ENCODE data around the gene KBTBD4. TPM values are rescaled to one million over a fixed set of nuclear protein-coding genes. Genes with fewer than 3 reads are reported as not detected.
A peak's percentile ranks its signal among the peaks of the same experiment; 100 is the strongest.

KBTBD4 gene
- total RNA-seq, 2 donors from 2014 or later: 3.6 to 6.7 TPM

GRCh38 chr11:47589584-47589976 lies 10.8 kb upstream of the KBTBD4 start:
- intact Hi-C loops (cut with DNase I): no loop called here
- Histone ChIP-seq H3K36me3 (replicated peaks in 1 of 2; ENCODE audit: insufficient read depth in 1 of 2, low read depth in 2 of 2) (no peaks in the 10 kb centered on the region), H3K4me1 (peaks cover 13% of the 10 kb centered on the region), H3K27me3 (peaks cover 0 to 28% of the 10 kb centered on the region in 2 donors), H3K9me3 (no peaks in the 10 kb centered on the region), H3K4me3 (no peak overlapping the region), H3K27ac (no peak overlapping the region)
- ATAC-seq (no peak), DNase-seq (no peak)
- no peak for TF ChIP-seq CTCF (IDR thresholded peaks at IDR 0.05)
- no peak for TF ChIP-seq POLR2A (IDR thresholded peaks at IDR 0.05)
- WGBS, 2 donors: 51 to 73% methylated on average over 8 to 37 of the region's 51 CpGs

GRCh38 chr11:47589118-47589517 lies 10.3 kb upstream of the KBTBD4 start:
- Histone ChIP-seq H3K27me3 (peaks cover 0 to 23% of the 10 kb centered on the region in 2 donors), H3K9me3 (no peaks in the 10 kb centered on the region), H3K4me1 (peaks cover 8% of the 10 kb centered on the region), H3K27ac (no peak overlapping the region), H3K4me3 (no peak overlapping the region), H3K36me3 (replicated peaks in 1 of 2; ENCODE audit: insufficient read depth in 1 of 2, low read depth in 2 of 2) (no peaks in the 10 kb centered on the region)
- ATAC-seq (no peak), DNase-seq (no peak)
- TF ChIP-seq CTCF (IDR thresholded peaks at IDR 0.05) (no peak), POLR2A (IDR thresholded peaks at IDR 0.05) (no peak)
- 90 to 93% methylated on average over 10 to 11 of the region's 11 CpGs for WGBS, 2 donors
- intact Hi-C loops (cut with DNase I): no loop called here

- Histone ChIP-seq H3K4me3 (no peak overlapping the region), H3K4me1 (no peaks in the 10 kb centered on the region), H3K36me3 (replicated peaks in 1 of 2; ENCODE audit: insufficient read depth in 1 of 2, low read depth in 2 of 2) (peaks cover 0 to 11% of the 10 kb centered on the region in 2 donors), H3K27me3 (peaks cover 0 to 11% of the 10 kb centered on the region in 2 donors), H3K27ac (no peak overlapping the region), H3K9me3 (no peaks in the 10 kb centered on the region)
- 60% methylated on average over 6 to 14 of the region's 14 CpGs for WGBS, 2 donors
- intact Hi-C loops (cut with DNase I): no loop called here
- ATAC-seq (no peak), DNase-seq (peak in 1 of 4 donors; percentile 64)
- TF ChIP-seq POLR2A (IDR thresholded peaks at IDR 0.05): no peak
- TF ChIP-seq CTCF (IDR thresholded peaks at IDR 0.05): no peak
Measured at GRCh38 chr11:47587723-47588326, 9.1 kb upstream of the KBTBD4 start.

GRCh38 chr11:47587039-47587716 lies 8.4 kb upstream of the KBTBD4 start:
- H3K4me1 ChIP-seq: no peaks in the 10 kb centered on the region
- peaks cover 3 to 15% of the 10 kb centered on the region in 2 donors for H3K36me3 ChIP-seq (replicated peaks in 1 of 2; ENCODE audit: insufficient read depth in 1 of 2, low read depth in 2 of 2)
- 57 to 64% methylated on average over 6 of the region's 6 CpGs for WGBS, 2 donors
- intact Hi-C loops (cut with DNase I): no loop called here
- H3K4me3 ChIP-seq: no peak overlapping the region
- H3K27ac ChIP-seq: no peak overlapping the region
- TF ChIP-seq CTCF (IDR thresholded peaks at IDR 0.05) (no peak), POLR2A (IDR thresholded peaks at IDR 0.05) (no peak)
- no peak for DNase-seq
- H3K27me3 ChIP-seq: peaks cover 0 to 10% of the 10 kb centered on the region in 2 donors
- H3K9me3 ChIP-seq: no peaks in the 10 kb centered on the region
- ATAC-seq: no peak
